ENCODE results near the gene DNTTIP2.

The DNTTIP2 gene

GRCh38 chr1:93816970-93817678 is 61.9 kb downstream of the DNTTIP2 start:
- DNase-seq (ENCODE audit: low spot score) (no peak), FAIRE-seq (no peak)

Measured in urothelium cell line (cell line).